Neural cell (in vitro differentiated cells): Measurements from ENCODE around the gene RGS17. TPM values are rescaled to one million over a fixed set of nuclear protein-coding genes. Genes with fewer than 3 reads are reported as not detected.

ENCODE experiments used
- H2AFZ ChIP-seq: fragments of 200-600, 300-800 bp; sonication (generic), shearing (Covaris generic); 2 replicates; pipeline ENCODE4 v1.6.0; 2014; ENCODE audit warnings: low read depth, mild to moderate bottlenecking, antibody characterized with exemption, low read length, moderate library complexity
- H3F3A ChIP-seq: fragments of 200-600 bp; shearing (Covaris generic); 2 replicates; pipeline ENCODE4 v1.6.1; 2016; ENCODE audit warnings: mild to moderate bottlenecking, moderate library complexity, mixed read lengths, antibody characterized with exemption, low read length; ENCODE audit not compliant: insufficient read depth, poor library complexity, severe bottlenecking
- H3K27ac ChIP-seq: fragments of 200-600, 300-800 bp; sonication (generic), shearing (Covaris generic); 2 replicates; pipeline ENCODE4 v1.5.1; 2014; ENCODE audit warnings: mild to moderate bottlenecking, low read length, moderate library complexity
- H3K27me3 ChIP-seq: fragments of 300-800, 200-600 bp; sonication (generic), shearing (Covaris generic); 2 replicates; pipeline ENCODE4 v1.6.0; 2014; ENCODE audit warnings: mild to moderate bottlenecking, low read depth, low read length, moderate library complexity; ENCODE audit not compliant: insufficient read depth
- H3K36me3 ChIP-seq: fragments of 300-800, 200-600 bp; sonication (generic), shearing (Covaris generic); 2 replicates; pipeline ENCODE4 v1.5.1; 2014; ENCODE audit warnings: mild to moderate bottlenecking, antibody characterized with exemption, low read length, moderate library complexity; ENCODE audit not compliant: insufficient read depth
- H3K4me2 ChIP-seq: fragments of 300-800, 200-600 bp; sonication (generic), shearing (Covaris generic); 2 replicates; pipeline ENCODE4 v1.6.0; 2014; ENCODE audit warnings: mild to moderate bottlenecking, low read length
- H3K4me3 ChIP-seq: fragments of 300-800, 200-600 bp; sonication (generic), shearing (Covaris generic); 2 replicates; pipeline ENCODE4 v1.5.1; 2014; ENCODE audit warnings: mild to moderate bottlenecking, low read length, moderate library complexity
- H3K79me2 ChIP-seq: fragments of 200-600 bp; shearing (Covaris generic); replicated peaks from 2 replicates; pipeline ENCODE4 v1.6.0; 2014; ENCODE audit warnings: mild to moderate bottlenecking, low read length, moderate library complexity; ENCODE audit not compliant: insufficient read depth
- H3K9ac ChIP-seq: fragments of 300-800, 200-600 bp; sonication (generic), shearing (Covaris generic); 2 replicates; pipeline ENCODE4 v1.6.1; 2016; ENCODE audit warnings: mild to moderate bottlenecking, low read length, mixed read lengths
- H3K9me2 ChIP-seq: fragments of 200-600 bp; shearing (Covaris generic); 2 replicates; pipeline ENCODE4 v1.6.1; 2016; ENCODE audit warnings: mild to moderate bottlenecking, low read length, mixed read lengths; ENCODE audit not compliant: insufficient read depth
- H3K9me3 ChIP-seq: fragments of 200-600, 300-800 bp; sonication (generic), shearing (Covaris generic); 2 replicates; pipeline ENCODE4 v1.6.1; 2016; ENCODE audit warnings: mild to moderate bottlenecking, mixed run types, low read length, moderate library complexity, mixed read lengths
- H4K20me1 ChIP-seq: fragments of 200-600 bp; shearing (Covaris generic); 2 replicates; pipeline ENCODE4 v1.6.1; 2016; ENCODE audit warnings: mild to moderate bottlenecking, mixed run types; ENCODE audit not compliant: insufficient read depth
- CTCF ChIP-seq: fragments of 450-650 bp; IDR thresholded peaks from 2 replicates; pipeline ENCODE4 v1.5.1; 2014; ENCODE audit warnings: antibody characterized with exemption, mild to moderate bottlenecking, moderate library complexity; ENCODE audit not compliant: poor library complexity, severe bottlenecking
- EP300 ChIP-seq: fragments of 450-650 bp; conservative IDR thresholded peaks from 2 replicates; pipeline ENCODE4 v1.6.1; 2014; ENCODE audit warnings: antibody characterized with exemption, mild to moderate bottlenecking, moderate library complexity; ENCODE audit not compliant: poor library complexity, severe bottlenecking
- EZH2 ChIP-seq: fragments of 200-600, 300-800 bp; shearing (Covaris generic), sonication (generic); IDR thresholded peaks from 2 replicates; pipeline ENCODE4 v1.6.1; 2014; ENCODE audit warnings: antibody characterized with exemption, low read length, borderline replicate concordance, mild to moderate bottlenecking; ENCODE audit not compliant: insufficient read depth, poor library complexity, severe bottlenecking
- MXI1 ChIP-seq: fragments of 450-650 bp; conservative IDR thresholded peaks from 2 replicates; pipeline ENCODE4 v1.6.1; 2014; ENCODE audit warnings: antibody characterized with exemption, mild to moderate bottlenecking; ENCODE audit not compliant: poor library complexity, severe bottlenecking
- POLR2AphosphoS5 ChIP-seq: IDR thresholded peaks from 2 replicates; pipeline ENCODE4 v1.6.1; 2012
- RAD21 ChIP-seq: fragments of 450-650 bp; conservative IDR thresholded peaks from 2 replicates; pipeline ENCODE4 v1.6.1; 2014; ENCODE audit warnings: antibody characterized with exemption, mild to moderate bottlenecking, moderate library complexity
- REST ChIP-seq: IDR thresholded peaks from 2 replicates; pipeline ENCODE4 v1.6.1; 2012; ENCODE audit warnings: borderline replicate concordance
- SMC3 ChIP-seq: fragments of 450-650 bp; conservative IDR thresholded peaks from 2 replicates; pipeline ENCODE4 v1.6.1; 2014; ENCODE audit warnings: antibody characterized with exemption, mild to moderate bottlenecking, moderate library complexity; ENCODE audit not compliant: poor library complexity
- TAF1 ChIP-seq: IDR thresholded peaks from 2 replicates; pipeline ENCODE4 v1.6.1; 2012; ENCODE audit warnings: low read depth
- polyA minus RNA-seq: library from RNA; depleted of rRNA, polyadenylated mRNA; stranded (reverse); fragments of >200 nt; gene quantifications from 2 replicates; pipeline ENCODE4 v1.2.3, GENCODE V29; 2014
- polyA plus RNA-seq: library from polyadenylated mRNA; depleted of rRNA; stranded (reverse); fragments of >200 nt; gene quantifications from 2 replicates; pipeline ENCODE4 v1.2.3, GENCODE V29; 2014

The RGS17 gene
- polyA plus RNA-seq, result 38.0 and 44.9 TPM in 2 replicates
- 101 and 131 TPM in 2 replicates for polyA minus RNA-seq

- Histone ChIP-seq H3K4me2 (peak within 1 kb of the TSS; percentile 68), H3K36me3 (no peaks in the 10 kb centered on the region), H3F3A (no peaks in the 10 kb centered on the region), H3K9ac (peak within 1 kb of the TSS; percentile 88), H3K27me3 (no peaks in the 10 kb centered on the region), H3K79me2 (peaks cover 25% of the 10 kb centered on the region), H2AFZ (peak within 1 kb of the TSS; percentile 73), H3K4me3 (peak within 1 kb of the TSS; percentile 96), H3K27ac (peak within 1 kb of the TSS; percentile 83), H3K9me3 (no peaks in the 10 kb centered on the region), H4K20me1 (no peaks in the 10 kb centered on the region), H3K9me2 (no peaks in the 10 kb centered on the region)
- peak; percentile 6 for TF ChIP-seq MXI1
- TF ChIP-seq REST, result peak; percentile 64
- peak; percentile 60 for TF ChIP-seq TAF1
- TF ChIP-seq POLR2AphosphoS5, result peak; percentile 83
- peak; percentile 2 for TF ChIP-seq EP300
- TF ChIP-seq EZH2, result no peak
- TF ChIP-seq CTCF, result no peak
- TF ChIP-seq RAD21, result peak; percentile 7
- no peak for TF ChIP-seq SMC3
Measured at GRCh38 chr6:153131037-153131981, at the start of gene RGS17. RGS17 (minus strand) TSS chr6:153131282; CDS start chr6:153044018, 87,264 bp downstream.

GRCh38 chr6:153172815-153173214 lies 41.7 kb upstream of the RGS17 start:
- H3K27ac ChIP-seq, result peak overlapping the region; percentile 18
- no peaks in the 10 kb centered on the region for H3F3A ChIP-seq
- peak overlapping the region; percentile 17 for H3K4me3 ChIP-seq
- no peak overlapping the region for H3K9ac ChIP-seq
- no peak overlapping the region for H2AFZ ChIP-seq
- TF ChIP-seq CTCF (no peak), MXI1 (no peak), POLR2AphosphoS5 (no peak), EP300 (no peak), SMC3 (no peak)
- no peaks in the 10 kb centered on the region for H3K27me3 ChIP-seq
- H4K20me1 ChIP-seq, result no peaks in the 10 kb centered on the region
- no peaks in the 10 kb centered on the region for H3K9me2 ChIP-seq
- no peaks in the 10 kb centered on the region for H3K79me2 ChIP-seq
- H3K36me3 ChIP-seq, result no peaks in the 10 kb centered on the region
- H3K9me3 ChIP-seq, result no peaks in the 10 kb centered on the region
- peak overlapping the region; percentile 40 for H3K4me2 ChIP-seq
